LNCAP (cell line): ENCODE results near the gene TMTC1.

Experiments used
- CTCF ChIP-seq: fragments of 450-650 bp; IDR thresholded peaks from 2 replicates; pipeline ENCODE4 v1.5.1; 2017; ENCODE audit warnings: mild to moderate bottlenecking

Gene TMTC1

GRCh38 chr12:29756741-29757390 lies 26.9 kb downstream of the TMTC1 start:
- TF ChIP-seq CTCF = no peak

- no peak for TF ChIP-seq CTCF
Measured at GRCh38 chr12:29754235-29755189, 29.2 kb downstream of the TMTC1 start.

- TF ChIP-seq CTCF = no peak
Measured at GRCh38 chr12:29752121-29752520, 31.6 kb downstream of the TMTC1 start.

- no peak for TF ChIP-seq CTCF
Measured at GRCh38 chr12:29751676-29752075, 32.1 kb downstream of the TMTC1 start.

GRCh38 chr12:29750928-29751220 lies 32.9 kb downstream of the TMTC1 start:
- no peak for TF ChIP-seq CTCF

GRCh38 chr12:29750131-29750927 lies 33.4 kb downstream of the TMTC1 start:
- TF ChIP-seq CTCF = no peak

- TF ChIP-seq CTCF = no peak
Measured at GRCh38 chr12:29744365-29744764, 39.4 kb downstream of the TMTC1 start.
